GM19099 (cell line): ENCODE measurements around the gene ID3.
A peak's percentile ranks its signal among the peaks of the same experiment; 100 is the strongest.

Experiments used
- POLR2A ChIP-seq: IDR thresholded peaks from 3 replicates; pipeline ENCODE4 v1.6.1; 2011; ENCODE audit warnings: low read depth; ENCODE audit not compliant: insufficient read length; ENCODE audit errors: extremely low read depth

Gene ID3

GRCh38 chr1:23559136-23559984 lies at the start of gene ID3:
Gene ID3 (minus strand): TSS chr1:23559501. CDS start chr1:23559426, 75 bp downstream.
- peak; percentile 99 for TF ChIP-seq POLR2A

DNA sequence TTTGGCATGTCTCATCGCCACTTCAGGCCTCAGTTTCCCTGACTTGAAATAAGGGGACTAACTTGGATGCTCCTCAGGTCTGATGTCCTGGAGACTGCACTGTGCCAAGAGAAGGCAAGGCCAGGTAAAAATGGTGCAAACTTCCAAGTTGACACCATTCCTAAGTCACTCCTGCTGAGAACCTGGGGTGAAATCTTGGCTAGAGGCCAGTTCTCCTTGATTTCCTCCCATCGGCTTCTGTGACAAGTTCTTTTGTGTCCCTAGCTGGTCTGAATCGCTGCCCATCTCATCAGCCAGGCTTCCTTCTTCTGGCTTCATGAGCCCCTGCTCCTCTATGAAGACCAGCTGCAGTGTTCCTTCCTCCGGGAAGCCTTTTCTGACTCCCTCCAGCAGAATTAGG lies 48.6 kb upstream of the ID3 start:
- TF ChIP-seq POLR2A = no peak

GRCh38 chr1:23601968-23602876 lies 42.9 kb upstream of the ID3 start:
- TF ChIP-seq POLR2A = no peak

- TF ChIP-seq POLR2A = no peak
Observed at GRCh38 chr1:23601135-23601967, 42.0 kb upstream of the ID3 start.

DNA sequence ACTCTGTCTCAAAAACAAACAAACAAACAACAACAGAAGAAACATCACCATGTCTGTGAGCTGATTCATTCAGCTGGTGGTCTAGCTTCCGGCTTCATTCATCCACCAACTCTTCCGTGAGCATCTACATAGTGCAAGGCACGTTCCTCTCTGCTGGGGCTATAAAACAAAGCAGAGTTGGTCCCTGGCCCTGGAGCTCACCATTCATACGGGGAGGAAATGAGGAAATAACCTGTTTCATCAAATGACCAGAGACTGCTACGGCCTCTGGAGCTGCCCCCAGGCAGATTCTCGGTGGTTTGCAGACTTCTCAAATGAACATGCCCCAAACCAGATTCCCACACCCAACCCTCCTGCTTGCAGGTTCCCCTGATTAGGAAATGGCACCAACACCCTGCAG lies 41.0 kb upstream of the ID3 start:
- TF ChIP-seq POLR2A = no peak

DNA sequence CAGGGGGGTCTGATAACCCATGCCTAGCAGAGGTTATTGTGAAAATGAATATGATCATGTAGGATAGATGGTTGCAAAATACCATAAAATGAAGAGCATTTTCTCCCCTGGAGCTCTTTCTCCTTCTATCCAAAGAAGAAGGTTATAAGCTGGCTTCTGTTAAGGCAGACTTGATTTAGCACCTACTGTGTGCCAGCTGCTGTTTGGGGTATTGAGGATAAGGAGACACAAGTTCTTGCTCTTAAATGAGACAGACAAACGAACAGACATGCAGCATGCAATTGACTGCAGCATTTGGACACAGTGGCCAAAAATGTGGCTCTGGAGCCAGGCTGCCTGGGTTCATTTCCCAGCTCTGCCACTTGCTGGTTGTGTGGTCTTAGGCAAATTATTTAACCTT lies 39.8 kb upstream of the ID3 start:
- no peak for TF ChIP-seq POLR2A

- TF ChIP-seq POLR2A = no peak
Observed at GRCh38 chr1:23598424-23598823, 39.1 kb upstream of the ID3 start.

DNA sequence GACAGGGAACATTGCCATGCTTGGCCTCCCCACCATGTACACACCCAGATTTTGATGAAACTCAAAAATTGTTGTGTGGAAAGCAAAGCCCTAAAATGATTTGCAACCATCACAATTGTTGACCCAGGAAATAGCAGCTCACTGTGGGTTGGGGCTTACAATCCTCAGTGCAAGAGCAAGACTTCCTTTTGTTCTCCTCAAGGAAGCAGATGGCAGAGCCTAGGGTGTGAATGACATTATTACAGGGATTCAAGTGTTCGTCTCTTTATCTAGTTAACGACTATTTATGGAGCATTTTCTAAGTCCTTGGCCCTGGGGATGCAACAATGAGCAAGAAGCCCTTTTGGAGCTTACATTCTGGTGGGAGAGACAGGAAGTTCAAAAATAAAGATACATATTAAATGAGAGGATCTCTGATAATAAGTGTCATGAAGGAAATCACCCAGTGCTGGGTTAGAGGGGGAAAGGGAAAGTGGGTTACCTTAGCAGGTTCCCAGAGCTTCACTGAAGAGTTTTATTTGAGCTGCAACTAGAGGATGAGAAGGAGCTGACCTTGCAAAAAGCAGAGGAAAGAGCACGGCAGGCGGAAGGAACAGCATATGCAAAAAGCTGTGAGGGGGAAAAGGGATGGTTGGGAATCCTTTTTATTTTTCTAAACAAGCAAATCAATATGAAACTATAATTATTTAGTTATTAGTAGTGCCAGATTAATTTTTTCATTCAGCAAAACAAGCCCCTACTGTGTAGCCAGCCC lies 38.5 kb upstream of the ID3 start:
- TF ChIP-seq POLR2A = no peak

DNA sequence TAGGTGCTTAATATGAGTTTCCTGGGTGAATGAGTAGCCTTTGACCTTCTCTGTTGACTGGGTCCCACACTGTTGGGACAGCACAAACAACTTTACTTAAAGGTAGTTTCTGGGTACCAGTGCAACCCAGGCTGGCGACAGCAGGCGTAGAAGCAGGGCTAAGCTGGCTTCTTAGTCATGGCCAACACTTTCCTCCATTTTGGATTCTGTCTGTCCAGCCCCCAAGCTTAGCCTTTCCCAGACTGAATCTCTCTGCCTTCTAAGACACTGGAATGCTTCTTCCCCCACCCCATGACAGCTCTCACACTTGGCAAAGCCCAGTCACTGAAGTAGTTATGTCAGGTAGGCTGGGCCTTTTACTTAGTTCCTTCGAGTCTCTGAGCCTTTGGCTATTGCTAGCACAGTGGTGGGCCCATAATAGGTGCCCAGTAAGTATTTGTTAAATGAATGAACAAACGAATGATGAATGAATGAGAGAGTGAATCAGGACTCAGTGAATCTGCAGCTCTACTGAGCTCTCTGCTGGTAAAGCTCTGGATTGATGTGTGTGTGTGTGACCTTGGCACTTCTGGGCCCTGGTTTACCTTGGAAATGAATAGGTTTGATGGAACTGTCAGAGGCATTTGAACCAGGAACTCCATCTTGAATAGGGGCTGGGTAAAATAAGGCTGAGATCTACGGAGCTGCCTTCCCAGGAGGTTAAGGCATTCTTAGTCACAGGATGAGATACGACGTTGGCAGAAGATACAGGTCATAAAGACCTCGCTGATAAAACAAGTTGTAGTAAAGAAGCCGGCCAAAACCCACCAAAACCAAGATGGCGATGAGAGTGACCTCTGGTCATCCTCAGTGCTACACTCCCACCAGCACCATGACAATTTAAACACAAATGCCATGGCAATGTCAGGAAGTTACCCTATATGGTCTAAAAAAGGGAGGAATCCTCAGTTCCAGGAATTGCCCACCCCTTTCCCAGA lies 37.4 kb upstream of the ID3 start:
- no peak for TF ChIP-seq POLR2A

GRCh38 chr1:23594927-23595353 lies 35.6 kb upstream of the ID3 start:
- TF ChIP-seq POLR2A = peak; percentile 41

- TF ChIP-seq POLR2A = no peak
Observed at GRCh38 chr1:23594149-23594907, 35.0 kb upstream of the ID3 start.

GRCh38 chr1:23593556-23594148 lies 34.4 kb upstream of the ID3 start:
- TF ChIP-seq POLR2A = no peak
